Measurements from ENCODE around the gene HCFC2. TPM values are rescaled to one million over a fixed set of nuclear protein-coding genes. Genes with fewer than 3 reads are reported as not detected.

Gene HCFC2
- total RNA-seq, 1 donor from 2014 or later, result 25.1 TPM

- no peak for TF ChIP-seq CTCF (IDR thresholded peaks at IDR 0.05; ENCODE audit: partially characterized antibody, unreplicated experiment)
- peaks cover 7% of the 10 kb centered on the region for H3K36me3 Mint-ChIP-seq (ENCODE audit: unreplicated experiment)
- H3K27ac Mint-ChIP-seq (ENCODE audit: unreplicated experiment), result no peak overlapping the region
- no peaks in the 10 kb centered on the region for H3K9me3 Mint-ChIP-seq (ENCODE audit: unreplicated experiment)
- no peak overlapping the region for H3K4me3 Mint-ChIP-seq (ENCODE audit: unreplicated experiment)
- no peaks in the 10 kb centered on the region for H3K27me3 Mint-ChIP-seq (ENCODE audit: unreplicated experiment)
- DNase-seq, result no peak
- H3K4me1 Mint-ChIP-seq (ENCODE audit: low read depth, unreplicated experiment), result no peaks in the 10 kb centered on the region
These were observed 20.2 kb upstream of the HCFC2 start for GRCh38 chr12:104044158-104044557.

GRCh38 chr12:104046306-104046705 is 18.0 kb upstream of the HCFC2 start:
- no peak for TF ChIP-seq CTCF (IDR thresholded peaks at IDR 0.05; ENCODE audit: partially characterized antibody, unreplicated experiment)
- no peaks in the 10 kb centered on the region for H3K27me3 Mint-ChIP-seq (ENCODE audit: unreplicated experiment)
- peaks cover 2% of the 10 kb centered on the region for H3K4me1 Mint-ChIP-seq (ENCODE audit: low read depth, unreplicated experiment)
- DNase-seq, result no peak
- no peak overlapping the region for H3K4me3 Mint-ChIP-seq (ENCODE audit: unreplicated experiment)
- H3K36me3 Mint-ChIP-seq (ENCODE audit: unreplicated experiment), result peaks cover 7% of the 10 kb centered on the region
- no peaks in the 10 kb centered on the region for H3K9me3 Mint-ChIP-seq (ENCODE audit: unreplicated experiment)
- H3K27ac Mint-ChIP-seq (ENCODE audit: unreplicated experiment), result no peak overlapping the region

GRCh38 chr12:104048162-104048561 is 16.2 kb upstream of the HCFC2 start:
- peaks cover 2% of the 10 kb centered on the region for H3K4me1 Mint-ChIP-seq (ENCODE audit: low read depth, unreplicated experiment)
- no peak for TF ChIP-seq CTCF (IDR thresholded peaks at IDR 0.05; ENCODE audit: partially characterized antibody, unreplicated experiment)
- H3K4me3 Mint-ChIP-seq (ENCODE audit: unreplicated experiment), result no peak overlapping the region
- H3K36me3 Mint-ChIP-seq (ENCODE audit: unreplicated experiment), result no peaks in the 10 kb centered on the region
- no peak for DNase-seq
- H3K27me3 Mint-ChIP-seq (ENCODE audit: unreplicated experiment), result no peaks in the 10 kb centered on the region
- H3K27ac Mint-ChIP-seq (ENCODE audit: unreplicated experiment), result no peak overlapping the region
- no peaks in the 10 kb centered on the region for H3K9me3 Mint-ChIP-seq (ENCODE audit: unreplicated experiment)

GRCh38 chr12:104048811-104049210 is 15.5 kb upstream of the HCFC2 start:
- H3K36me3 Mint-ChIP-seq (ENCODE audit: unreplicated experiment), result no peaks in the 10 kb centered on the region

More at GRCh38 chr12:104048811-104049210, 15.5 kb upstream of the HCFC2 start:
- TF ChIP-seq CTCF (IDR thresholded peaks at IDR 0.05; ENCODE audit: partially characterized antibody, unreplicated experiment), result no peak
- H3K4me1 Mint-ChIP-seq (ENCODE audit: low read depth, unreplicated experiment), result peaks cover 2% of the 10 kb centered on the region
- DNase-seq, result no peak
- no peak overlapping the region for H3K4me3 Mint-ChIP-seq (ENCODE audit: unreplicated experiment)
- no peak overlapping the region for H3K27ac Mint-ChIP-seq (ENCODE audit: unreplicated experiment)
- H3K27me3 Mint-ChIP-seq (ENCODE audit: unreplicated experiment), result no peaks in the 10 kb centered on the region
- no peaks in the 10 kb centered on the region for H3K9me3 Mint-ChIP-seq (ENCODE audit: unreplicated experiment)
